ENCODE results near the gene ENAH.

ENAH gene

DNA sequence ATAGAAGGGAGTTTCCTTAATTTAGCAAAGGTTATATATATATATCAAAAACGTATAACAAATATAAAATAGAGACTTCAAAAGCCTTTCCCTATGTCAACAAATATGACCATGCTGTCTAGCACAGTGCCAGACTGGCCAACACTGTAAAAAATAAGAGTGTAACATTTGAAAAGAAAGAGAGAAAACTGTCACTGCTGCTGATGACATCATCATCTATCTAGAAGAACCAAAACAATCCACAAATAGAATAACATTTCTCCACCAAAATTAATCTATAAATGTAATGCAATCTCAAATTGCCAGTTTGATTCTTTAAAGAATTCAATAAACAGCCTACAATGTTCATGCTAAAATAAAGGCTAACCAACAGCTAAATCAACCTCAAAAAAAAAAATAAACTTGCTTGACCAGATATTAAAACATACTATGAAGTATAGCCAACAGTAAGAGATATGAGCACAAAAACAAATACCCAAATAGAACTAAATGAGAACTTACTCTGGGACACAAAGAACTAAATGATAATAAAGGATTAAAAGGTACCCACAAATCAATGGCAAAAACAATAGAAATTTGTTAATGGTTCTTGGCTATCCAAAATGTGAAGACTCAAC lies 50.2 kb downstream of the ENAH start:
- no peak for DNase-seq (ENCODE audit: low spot score)

DNA sequence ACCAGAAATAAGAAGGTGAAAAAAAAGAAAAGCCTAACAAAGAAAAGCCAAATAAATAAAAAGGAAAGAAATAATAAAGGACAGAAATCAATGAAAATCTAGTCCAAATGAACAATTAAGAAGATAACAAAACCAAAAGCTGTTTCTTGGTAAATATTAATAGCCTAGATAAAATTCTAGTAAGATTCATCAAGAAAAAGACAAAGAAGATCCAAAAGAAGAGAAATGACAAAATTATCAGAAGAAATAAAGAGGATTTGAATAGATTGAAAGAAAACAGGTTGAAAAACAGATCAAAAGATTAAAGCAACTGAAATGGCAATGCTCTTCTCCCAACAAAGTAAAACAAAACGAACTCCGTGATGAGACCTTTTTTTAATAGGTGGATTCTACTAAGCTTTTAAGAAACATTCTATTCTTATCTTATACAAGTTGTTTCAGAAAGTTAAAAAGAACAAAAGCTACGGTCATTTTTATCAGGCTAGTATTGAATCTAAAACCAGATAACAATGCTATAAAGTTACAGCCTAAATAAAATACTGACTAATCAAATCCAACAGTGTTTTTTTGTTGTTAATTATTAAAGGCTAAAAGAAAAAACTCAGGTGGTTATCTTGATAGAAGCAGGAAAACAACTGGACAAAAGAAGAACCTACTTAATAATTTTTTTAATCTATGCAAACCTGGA lies 50.9 kb downstream of the ENAH start:
- DNase-seq (ENCODE audit: low spot score) = no peak

DNA sequence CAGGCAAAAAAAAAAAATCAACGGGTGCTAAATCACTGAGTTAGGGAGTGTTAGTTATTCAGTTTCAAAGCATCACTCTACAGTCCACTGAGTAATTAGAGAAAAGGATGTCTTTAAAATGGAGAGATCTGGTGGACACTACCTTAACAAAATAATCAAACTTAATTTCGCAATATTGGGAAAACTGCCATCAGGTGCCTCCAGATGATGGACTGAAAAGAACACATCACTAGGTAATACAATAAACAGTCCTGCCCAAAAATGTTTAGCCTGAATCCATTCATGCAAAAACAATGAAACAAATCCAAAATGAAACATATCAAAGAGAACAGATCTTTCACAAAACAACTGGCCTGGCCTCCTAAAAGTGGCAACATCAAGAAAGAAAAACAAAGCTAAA lies 54.1 kb downstream of the ENAH start:
- no peak for DNase-seq (ENCODE audit: low spot score)

DNA sequence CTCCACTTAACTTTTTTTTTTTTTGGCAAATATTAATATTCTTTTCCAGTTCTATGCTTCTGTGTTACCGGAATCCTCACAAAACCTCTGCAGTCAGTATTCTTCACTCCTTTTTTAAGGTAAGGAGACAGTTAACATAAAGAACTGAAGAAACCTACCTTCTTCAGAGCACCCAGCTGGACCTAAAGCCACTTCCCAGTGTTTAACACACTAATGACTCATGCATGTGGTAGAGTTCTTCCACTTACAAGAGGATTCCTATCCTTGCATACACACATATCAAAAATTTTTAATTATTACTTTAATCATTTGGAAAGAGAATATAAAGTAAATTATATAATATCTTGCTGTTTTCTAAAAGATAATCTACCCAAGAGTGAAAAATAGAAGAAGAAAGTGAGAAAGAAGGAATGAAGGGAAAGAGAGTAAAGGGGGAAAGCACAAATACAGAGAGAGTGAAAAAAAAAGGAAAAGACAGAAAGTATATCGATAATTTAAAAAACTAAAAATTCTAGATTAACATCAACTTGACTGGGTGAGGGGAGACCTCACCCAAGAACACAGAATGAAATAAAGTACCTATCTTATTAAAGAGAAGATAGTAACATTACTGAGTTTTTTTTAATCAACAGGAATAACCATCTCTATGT lies 54.9 kb downstream of the ENAH start:
- no peak for DNase-seq (ENCODE audit: low spot score)

DNA sequence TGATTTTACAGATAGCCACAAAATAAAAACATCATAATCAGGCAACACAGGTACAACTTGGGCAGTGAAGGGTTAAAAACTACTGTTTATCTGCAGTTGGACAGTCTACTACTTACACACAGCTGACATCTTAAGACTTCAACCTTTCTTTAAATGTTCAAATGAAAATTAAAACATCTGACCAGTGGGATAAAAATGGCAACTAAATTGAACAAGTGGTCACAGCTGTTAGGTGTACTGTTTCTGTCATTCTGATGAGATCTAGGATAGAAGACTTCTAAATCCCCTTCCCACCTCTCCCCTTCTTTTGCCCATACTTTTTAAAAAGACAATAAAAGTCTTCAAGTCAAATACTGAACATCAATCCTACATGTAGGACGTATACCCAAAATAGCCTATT lies 56.2 kb downstream of the ENAH start:
- no peak for DNase-seq (ENCODE audit: low spot score)

DNA sequence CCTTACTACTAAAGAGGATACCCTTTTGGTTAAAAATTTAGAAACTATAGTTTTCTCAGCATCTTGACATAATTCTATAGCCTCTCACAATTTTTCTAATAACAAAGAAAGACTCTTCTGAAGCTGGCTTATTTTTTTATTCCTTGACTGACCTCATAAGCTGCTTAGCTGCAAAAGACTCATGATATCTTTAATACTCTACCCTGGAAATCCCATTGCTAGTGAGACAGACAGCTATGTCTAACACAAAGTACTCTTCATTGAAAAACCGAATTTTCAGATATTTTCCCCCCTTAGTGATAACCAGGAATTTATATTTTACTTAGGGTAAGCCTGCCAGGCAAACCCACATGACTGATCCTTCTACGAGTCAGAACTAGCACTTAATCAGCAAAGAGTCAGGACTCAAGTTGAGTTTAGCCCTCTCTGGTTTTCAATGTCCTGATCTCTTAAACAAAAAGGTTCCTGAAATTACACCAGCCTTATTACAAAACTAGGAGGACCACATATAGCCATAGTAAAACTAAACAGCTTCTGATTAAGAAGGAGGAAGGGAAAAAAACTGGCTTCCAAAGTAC lies 56.9 kb downstream of the ENAH start:
- no peak for DNase-seq (ENCODE audit: low spot score)

DNA sequence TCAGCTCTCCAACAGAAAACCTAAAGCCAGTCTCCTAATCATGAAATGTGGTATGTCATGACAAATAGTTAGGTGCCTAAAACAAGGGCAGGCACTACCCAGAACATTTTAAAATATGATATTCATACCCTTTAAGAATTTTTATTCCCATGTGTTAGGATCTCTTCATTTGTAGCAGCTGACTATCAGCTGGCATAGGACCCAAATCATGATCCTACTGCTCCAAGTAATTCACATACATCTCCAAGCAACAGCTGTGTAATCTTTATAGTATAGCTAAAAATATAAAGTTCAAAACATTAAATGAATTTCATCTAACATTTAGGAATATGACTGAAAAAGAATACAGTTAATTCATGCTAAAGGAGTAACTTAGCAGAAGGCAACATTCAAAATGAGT lies 57.5 kb downstream of the ENAH start:
- no peak for DNase-seq (ENCODE audit: low spot score)

DNA sequence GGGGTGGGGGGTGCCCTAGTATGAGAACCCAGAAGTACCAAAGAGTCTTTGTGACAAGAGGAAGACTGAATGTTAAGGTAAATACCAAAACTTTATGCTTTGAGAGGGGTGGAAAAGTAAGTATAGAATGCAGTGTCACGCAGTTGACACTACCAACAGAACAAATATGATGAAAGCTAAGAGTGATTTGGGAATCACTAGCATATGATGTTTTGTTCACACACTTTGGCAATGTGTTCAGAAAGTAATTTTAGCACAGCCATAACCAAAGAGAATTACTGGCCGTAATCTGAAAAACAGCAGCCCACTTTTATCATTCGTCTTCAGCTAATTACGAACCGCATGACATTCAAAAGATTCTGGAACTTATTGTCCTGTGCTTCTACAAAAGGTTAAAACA lies 59.5 kb downstream of the ENAH start:
- no peak for DNase-seq (ENCODE audit: low spot score)

DNA sequence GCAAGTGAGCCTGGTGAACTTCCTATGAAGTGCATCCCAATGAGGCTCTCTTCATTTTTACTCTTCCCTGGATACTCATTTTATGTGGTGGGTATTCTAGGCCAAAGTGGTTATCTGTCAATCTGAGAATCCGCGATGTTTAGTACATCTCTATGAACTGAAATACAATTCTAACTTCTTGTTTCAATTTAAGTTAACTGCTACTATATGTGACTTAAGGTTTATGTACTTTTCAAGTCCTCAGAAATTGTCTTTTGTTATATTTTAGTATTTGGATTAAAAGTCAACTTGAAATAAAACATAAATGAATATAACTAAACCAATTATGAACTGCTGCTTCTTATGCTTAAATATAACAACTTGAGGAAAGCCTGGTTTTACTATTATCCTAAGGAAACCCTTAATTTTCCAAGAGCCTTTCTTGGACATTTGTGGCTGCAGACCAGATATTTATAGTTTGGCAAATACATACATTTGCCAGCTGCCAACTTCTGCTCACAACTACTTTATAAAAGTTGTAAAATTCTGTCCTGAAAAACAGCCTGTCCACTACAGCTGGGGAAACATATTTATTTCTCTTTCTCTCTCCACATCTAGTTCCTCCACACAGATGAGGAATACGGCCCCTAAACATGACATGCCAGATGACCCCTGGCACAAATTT lies 60.4 kb downstream of the ENAH start:
- DNase-seq (ENCODE audit: low spot score) = no peak

DNA sequence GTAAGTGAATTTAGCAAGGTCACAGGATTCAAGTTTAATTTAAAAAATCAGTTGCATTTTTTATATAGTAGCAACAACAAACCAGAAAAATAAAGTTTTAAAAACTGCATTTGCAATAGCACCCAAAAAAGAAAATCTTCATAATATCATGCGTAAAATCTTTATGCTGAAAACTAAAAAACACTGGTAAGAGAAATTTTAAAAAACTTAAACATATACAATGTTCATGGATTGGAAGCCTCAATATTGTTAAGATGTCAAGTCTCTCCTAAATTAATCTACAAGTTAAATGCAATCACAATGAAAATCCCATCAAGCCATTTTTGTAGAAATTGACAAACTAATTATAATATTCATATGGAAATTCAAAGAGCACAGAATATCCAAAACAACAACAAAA lies 65.6 kb downstream of the ENAH start:
- no peak for DNase-seq (ENCODE audit: low spot score)

DNA sequence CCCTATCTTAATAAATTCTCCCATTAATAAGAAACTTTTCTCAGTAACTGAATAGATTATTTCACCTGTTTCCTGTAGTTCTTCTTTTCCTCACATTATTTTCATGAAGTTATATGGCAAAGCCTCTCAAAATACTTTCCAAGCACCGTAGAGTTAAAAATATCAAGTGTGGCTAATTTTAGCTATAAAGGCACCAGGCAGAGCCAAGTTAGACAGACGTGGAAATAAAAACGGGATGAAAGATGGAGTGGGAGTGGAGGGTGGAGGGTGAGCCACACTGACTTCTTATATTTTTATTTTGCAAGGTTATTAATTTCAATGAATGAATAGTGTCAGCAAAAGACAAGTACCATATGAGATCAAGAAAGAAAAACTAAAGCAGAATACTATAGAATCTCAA lies 71.7 kb downstream of the ENAH start:
- DNase-seq (ENCODE audit: low spot score) = no peak

DNA sequence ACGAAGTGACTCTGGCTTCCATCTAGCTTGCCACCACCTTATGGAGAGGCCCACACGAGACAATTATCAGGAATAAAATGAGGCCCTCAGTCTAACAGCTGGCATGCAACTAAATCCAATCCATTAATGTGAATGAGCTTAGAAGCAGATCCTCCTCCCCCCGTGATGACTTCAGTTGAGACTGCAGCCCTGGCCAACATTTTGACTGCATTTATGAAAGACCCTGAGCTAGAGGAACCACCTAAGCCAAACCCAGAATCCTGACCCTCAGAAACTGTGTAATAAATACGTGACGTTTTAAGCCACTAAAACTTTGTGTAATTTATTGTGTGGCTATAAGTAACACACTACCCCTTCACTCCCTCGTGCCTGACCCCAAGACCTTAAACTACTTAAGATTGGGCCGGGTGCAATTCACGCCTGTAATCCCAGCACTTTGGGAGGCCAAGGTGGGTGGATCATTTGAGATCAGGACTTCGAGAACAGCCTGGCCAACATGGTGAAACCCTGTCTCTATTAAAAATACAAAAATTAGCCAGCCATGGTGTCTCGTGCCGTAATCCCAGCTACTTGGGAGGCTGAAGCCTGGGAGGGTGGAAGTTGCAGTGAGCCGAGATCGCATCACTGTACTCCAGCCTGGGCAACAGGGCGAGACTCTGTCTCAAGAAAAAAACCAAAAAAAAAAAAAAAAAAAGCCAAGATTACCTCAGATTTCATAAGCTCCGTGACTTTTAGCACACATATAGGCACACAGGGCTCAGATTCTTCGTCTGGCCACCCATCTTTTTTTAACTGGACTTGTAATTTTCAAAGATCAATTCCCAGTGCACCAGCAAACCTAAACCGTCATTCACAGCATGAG lies 72.5 kb downstream of the ENAH start:
- DNase-seq (ENCODE audit: low spot score) = no peak

DNA sequence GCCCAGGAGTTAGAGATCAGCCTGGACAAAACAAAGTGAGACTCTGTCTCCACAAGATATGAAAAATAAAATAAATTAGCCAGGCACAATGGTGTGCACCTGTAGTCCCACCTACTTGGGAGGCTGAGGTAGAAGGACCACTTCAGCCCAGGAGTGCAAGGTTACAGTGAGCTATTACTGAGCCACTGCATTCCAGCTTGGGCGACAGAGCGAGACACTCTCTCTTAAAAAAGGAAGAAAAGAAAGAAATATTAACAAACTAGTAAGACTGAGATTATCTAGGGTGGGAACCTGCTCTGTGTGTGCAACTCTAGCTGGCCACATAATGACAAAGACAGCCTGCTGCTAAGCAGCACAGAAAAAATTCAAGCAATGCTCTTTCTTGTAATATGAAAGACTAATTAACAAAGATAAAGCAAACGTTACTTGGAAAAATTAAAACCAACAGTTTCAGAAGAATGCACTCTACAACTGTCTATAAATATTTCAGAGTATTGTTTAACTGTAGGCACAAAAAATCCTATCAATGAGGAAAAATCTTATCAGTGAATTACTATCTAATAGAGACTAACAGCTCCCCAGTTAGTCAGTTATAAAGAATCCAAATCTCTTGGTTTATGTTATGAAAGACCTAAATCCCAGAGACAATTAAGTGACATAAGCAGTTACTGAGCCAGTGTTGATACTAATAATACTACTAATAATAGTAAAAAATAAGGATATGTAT lies 74.5 kb downstream of the ENAH start:
- DNase-seq (ENCODE audit: low spot score) = no peak

DNA sequence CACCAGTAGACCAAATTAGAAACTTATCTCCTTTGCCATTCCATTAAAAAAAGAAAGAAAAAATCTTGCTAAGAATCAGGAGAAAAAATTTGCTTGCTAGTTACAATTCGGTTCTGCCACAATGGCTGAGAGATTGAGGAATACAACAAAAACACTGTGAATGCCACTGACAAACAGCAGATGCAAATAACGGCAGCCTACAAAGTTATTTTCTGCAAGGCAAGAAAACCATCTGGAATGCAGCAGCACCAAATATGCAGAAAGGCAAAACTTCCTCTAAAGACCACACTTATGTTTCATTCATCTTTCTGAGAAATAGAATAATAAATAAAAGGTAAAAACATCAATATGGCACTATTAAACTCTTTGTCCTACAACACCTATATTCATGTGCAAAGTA lies 75.7 kb downstream of the ENAH start:
- DNase-seq (ENCODE audit: low spot score) = no peak

DNA sequence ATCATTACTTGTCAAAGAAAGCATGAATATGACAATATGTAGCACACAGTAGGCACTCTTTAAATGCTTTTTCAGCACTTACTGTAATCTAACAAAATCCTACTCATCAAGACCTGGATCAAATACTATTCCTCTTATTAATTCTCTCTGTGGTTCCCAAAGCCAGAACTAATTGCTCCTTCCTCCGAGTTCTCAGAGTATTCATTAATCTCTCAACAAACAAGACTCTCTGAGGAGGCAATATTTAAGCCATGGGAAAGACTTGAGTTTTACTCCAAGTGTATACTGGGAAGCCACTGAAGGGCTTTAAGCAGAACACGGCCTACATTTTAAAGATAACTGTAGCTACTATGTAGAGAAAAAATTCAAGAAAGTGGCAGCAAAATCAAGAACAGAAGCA lies 79.7 kb downstream of the ENAH start:
- DNase-seq (ENCODE audit: low spot score) = no peak

DNA sequence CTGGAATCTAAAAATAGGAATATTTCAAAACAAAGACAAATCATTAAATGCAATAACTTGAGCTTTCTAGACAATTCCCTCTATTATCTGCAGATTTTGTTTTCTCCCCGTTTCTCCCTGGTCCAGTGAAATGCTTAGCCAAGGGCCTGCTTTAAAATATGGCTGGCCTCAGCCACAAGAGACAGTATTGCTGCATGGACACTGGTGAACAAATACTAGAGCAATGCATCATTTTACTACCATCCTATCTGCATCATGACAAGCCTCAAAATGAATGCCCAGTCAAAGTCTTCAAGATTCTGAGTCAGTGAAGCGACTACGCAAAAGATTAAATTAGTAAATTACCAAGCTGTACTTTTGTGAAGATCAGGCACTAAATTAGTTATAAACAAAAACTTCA lies 80.5 kb downstream of the ENAH start:
- DNase-seq (ENCODE audit: low spot score) = no peak

DNA sequence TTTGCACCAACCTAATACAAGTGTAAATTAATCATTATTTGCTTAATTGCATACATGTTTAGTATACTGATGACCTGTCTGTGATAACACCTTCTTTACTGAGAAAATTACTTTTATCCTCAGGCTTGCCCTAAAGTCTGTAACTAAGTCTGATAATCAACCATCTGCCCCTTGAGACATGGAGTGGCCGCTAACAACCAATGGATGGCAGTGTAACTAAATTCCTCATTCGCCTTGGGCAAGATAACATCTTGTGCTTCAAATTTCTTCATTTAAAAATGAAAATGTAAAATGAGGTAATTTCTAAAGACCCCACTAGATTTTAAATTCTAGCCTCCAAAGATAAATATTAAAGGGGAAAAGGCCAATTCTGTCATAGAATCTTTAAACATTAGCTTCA lies 85.1 kb downstream of the ENAH start:
- DNase-seq (ENCODE audit: low spot score) = no peak

DNA sequence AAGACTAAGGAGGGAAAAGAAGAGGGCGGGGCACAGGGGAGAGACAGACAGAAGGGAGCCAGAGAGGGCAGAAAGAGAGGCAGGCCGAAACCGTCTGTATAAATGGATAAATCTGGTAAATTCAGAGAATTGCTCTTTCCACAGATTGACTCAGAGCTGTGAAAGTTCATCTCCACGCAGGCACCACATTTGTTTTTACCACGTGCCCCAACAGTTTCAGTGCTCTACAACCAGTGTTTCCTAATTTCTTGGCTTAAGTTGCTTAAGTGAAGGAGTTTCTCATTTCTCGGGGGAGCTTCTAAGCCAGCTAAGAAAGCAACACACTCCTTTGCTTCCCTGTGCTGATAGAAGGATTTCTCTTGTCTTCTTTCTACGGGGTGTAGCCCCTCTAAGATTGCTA lies 87.1 kb downstream of the ENAH start:
- no peak for DNase-seq (ENCODE audit: low spot score)

DNA sequence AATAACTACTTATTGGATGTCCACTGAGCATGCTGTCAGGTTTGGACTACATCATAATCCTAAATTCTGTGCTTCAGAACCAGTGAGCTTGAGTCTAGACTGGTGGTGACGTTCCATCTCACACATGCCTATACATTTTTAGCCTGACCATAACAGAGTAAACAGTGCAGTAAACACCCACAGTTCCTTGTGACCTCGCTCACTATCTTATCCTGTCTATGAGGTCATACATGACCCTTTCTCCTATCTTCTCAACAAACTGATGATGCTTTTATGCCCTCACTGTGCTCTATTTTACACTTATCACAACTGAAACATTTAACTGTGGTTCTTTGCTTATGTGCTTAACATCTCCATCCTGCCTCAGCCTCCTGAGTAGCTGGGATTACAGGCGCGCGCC lies 91.2 kb downstream of the ENAH start:
- DNase-seq (ENCODE audit: low spot score) = no peak

DNA sequence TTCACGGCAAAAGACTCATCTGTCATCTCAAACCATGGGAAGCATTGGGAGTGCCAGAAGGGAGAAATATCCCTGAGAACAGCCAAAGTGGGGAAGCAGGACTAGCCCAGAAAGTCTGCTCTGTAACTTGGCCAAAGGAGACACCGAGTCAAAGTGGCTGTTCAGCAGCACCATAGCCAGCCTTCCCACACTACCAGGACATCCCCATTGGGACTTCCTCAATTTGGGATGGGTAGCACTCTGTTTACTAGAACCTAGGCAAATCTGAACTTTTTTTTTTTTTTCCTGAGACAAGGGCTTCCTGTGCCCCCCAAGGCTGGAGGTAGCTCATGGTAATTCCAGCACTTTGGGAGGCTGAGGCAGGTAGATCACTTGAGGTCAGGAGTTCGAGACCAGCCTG lies 93.0 kb downstream of the ENAH start:
- no peak for DNase-seq (ENCODE audit: low spot score)

DNA sequence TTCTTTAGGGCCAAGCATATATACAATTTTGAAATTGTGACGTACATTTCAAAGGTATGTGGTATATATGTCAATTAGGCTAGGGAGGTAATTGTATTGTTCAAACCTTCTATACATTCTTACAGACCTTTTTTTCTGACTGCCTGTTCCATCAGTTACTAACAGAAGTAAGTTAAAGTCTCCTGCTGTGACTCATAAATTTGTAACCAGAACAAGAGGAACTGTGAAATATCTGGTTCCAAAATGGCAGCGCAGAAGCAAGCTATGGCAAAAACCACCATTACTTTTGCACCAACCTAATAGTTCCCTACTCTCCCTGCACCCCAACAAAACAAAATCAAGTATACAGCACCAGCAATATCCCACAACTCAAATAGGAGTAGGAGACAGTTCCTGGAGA lies 93.6 kb downstream of the ENAH start:
- no peak for DNase-seq (ENCODE audit: low spot score)

Data from SW480 (cell line).